Stimulated activated CD4-positive, alpha-beta T cell treated with anti-CD3 and anti-CD28 coated beads, Interleukin-2, amount 100 ng/mL, for 24 hours (primary cell): Measurements from ENCODE around the gene TSHR.
"Not testable (repeated sequence)": the region's sequence is repeated elsewhere in the genome, so short reads cannot be mapped to it uniquely, and the experiment has no call there.

Experiments
- DNase-seq, 2 donors: peaks; one replicate each; pipeline ENCODE4 v3.0.0-alpha.2; 2020

Gene TSHR

GRCh38 chr14:81004575-81004974 lies 49.2 kb downstream of the TSHR start:
- DNase-seq: no peak

GRCh38 chr14:81005540-81006228 lies 50.3 kb downstream of the TSHR start:
- no peak for DNase-seq

GRCh38 chr14:81006266-81006665 lies 50.8 kb downstream of the TSHR start:
- no peak for DNase-seq

GRCh38 chr14:81007131-81007530 lies 51.7 kb downstream of the TSHR start:
- no peak for DNase-seq

GRCh38 chr14:81009346-81009745 lies 53.9 kb downstream of the TSHR start:
- DNase-seq: no peak

- DNase-seq: no peak
Measured at GRCh38 chr14:81018251-81018650, 62.8 kb downstream of the TSHR start.

- DNase-seq: no peak
Measured at GRCh38 chr14:81018684-81019083, 63.3 kb downstream of the TSHR start.

- not testable (repeated sequence) for DNase-seq
Measured at GRCh38 chr14:81019113-81019512, 63.7 kb downstream of the TSHR start.

- DNase-seq: no peak
Measured at GRCh38 chr14:81023095-81023710, 67.8 kb downstream of the TSHR start.

- DNase-seq: no peak
Measured at GRCh38 chr14:81028461-81028860, 73.0 kb downstream of the TSHR start.

GRCh38 chr14:81031488-81031887 lies 76.1 kb downstream of the TSHR start:
- no peak for DNase-seq

- no peak for DNase-seq
Measured at GRCh38 chr14:81033698-81034240, 78.3 kb downstream of the TSHR start.

- no peak for DNase-seq
Measured at GRCh38 chr14:81042438-81042837, 87.0 kb downstream of the TSHR start.

GRCh38 chr14:81051547-81051946 lies 96.1 kb downstream of the TSHR start:
- DNase-seq: no peak

GRCh38 chr14:81054057-81054456 lies 98.6 kb downstream of the TSHR start:
- DNase-seq: not testable (repeated sequence)

GRCh38 chr14:81055971-81056370 lies 100.5 kb downstream of the TSHR start:
- no peak for DNase-seq

GRCh38 chr14:81062380-81062779 lies 107.0 kb downstream of the TSHR start:
- DNase-seq: no peak

GRCh38 chr14:81062816-81063215 lies 107.4 kb downstream of the TSHR start:
- peak in 1 of 2 donors; percentile 3 for DNase-seq

- no peak for DNase-seq
Measured at GRCh38 chr14:81066672-81067071, 111.3 kb downstream of the TSHR start.

GRCh38 chr14:81067156-81067555 lies 111.7 kb downstream of the TSHR start:
- DNase-seq: no peak

- no peak for DNase-seq
Measured at GRCh38 chr14:81068176-81068782, 112.9 kb downstream of the TSHR start.

- DNase-seq: no peak
Measured at GRCh38 chr14:81070511-81070910, 115.1 kb downstream of the TSHR start.

GRCh38 chr14:81085596-81085995 lies 130.2 kb downstream of the TSHR start:
- no peak for DNase-seq

- no peak for DNase-seq
Measured at GRCh38 chr14:81087230-81087629, 131.8 kb downstream of the TSHR start.
